Psoas muscle (tissue), 8 donors: Measurements from ENCODE around the gene RFT1. TPM values are rescaled to one million over a fixed set of nuclear protein-coding genes. Genes with fewer than 3 reads are reported as not detected.
A peak's percentile ranks its signal among the peaks of the same experiment; 100 is the strongest.

Experiments used
- ATAC-seq, 4 donors: fragments of 200-7000 bp; cut with Tn5 transposase; one replicate each; pipeline ENCODE4 v1.9.1; 2020; ENCODE audit warnings: moderate library complexity in 3 of 4, mild to moderate bottlenecking in 2 of 4
- DNase-seq, 2 donors: peaks; one replicate each; pipeline ENCODE4 v3.0.0-alpha.2; 2020
- H3K27ac ChIP-seq: fragments of 200-600 bp; one replicate; pipeline ENCODE4 v1.8.0; 2022
- H3K27me3 ChIP-seq, 3 donors: fragments of 200-600 bp in 1 of 3; one replicate each; pipeline versions ENCODE4 v1.6.1 to v1.8.0; 2013 to 2022; ENCODE audit warnings: low read length in 2 of 3, mild to moderate bottlenecking in 2 of 3, moderate library complexity in 1 of 3; ENCODE audit not compliant: insufficient read depth in 3 of 3
- H3K36me3 ChIP-seq, 2 donors: fragments of 200-600 bp in 1 of 2; one replicate each; pipeline versions ENCODE4 v1.6.1 to v1.8.0; 2013 to 2022; ENCODE audit warnings: low read depth in 1 of 2, mild to moderate bottlenecking in 1 of 2, moderate library complexity in 1 of 2; ENCODE audit not compliant: insufficient read depth in 1 of 2
- H3K4me1 ChIP-seq: fragments of 200-600 bp; one replicate; pipeline ENCODE4 v1.8.0; 2022
- H3K4me3 ChIP-seq: fragments of 200-600 bp; one replicate; pipeline ENCODE4 v1.8.0; 2022; ENCODE audit warnings: mild to moderate bottlenecking
- H3K9me3 ChIP-seq: fragments of 200-600 bp; one replicate; pipeline ENCODE4 v1.8.0; 2022
- WGBS, 3 donors: extraction: QIAGEN DNeasy Blood & Tissue Kit; methylation state at CpG; one replicate each; pipeline versions ENCODE4 v1.1.6 to v1.1.7; 2013; 5-methylcytosine and 5-hydroxymethylcytosine counted together
- intact Hi-C, 2 donors: fragments of 100-400 bp; cut with DNase I; formaldehyde crosslinking; loops; one replicate each; pipeline versions ENCODE4 v1.11.0 to v1.14.2; 2022
- polyA plus RNA-seq, 3 donors: library from polyadenylated mRNA; stranded (reverse); fragments of 200-250 nt; gene quantifications; one replicate each; pipeline ENCODE4 v1.2.3, GENCODE V29; 2013
- total RNA-seq, 4 donors: library from RNA; stranded (reverse); fragmentation: NEBNext Ultra II Directional in 2 of 4; extraction: Animal tissue kit (Norgen Biotek cat#: 25700) in 2 of 4; gene quantifications; one replicate each; pipeline versions ENCODE4 v1.2.1 to v1.2.4, GENCODE V29; 2021 to 2023
- TF ChIP-seq, protein P1 (sequence below): fragments of 200-600 bp; IDR thresholded peaks from one replicate; pipeline ENCODE4 v1.8.0; 2022; ENCODE audit warnings: antibody characterized with exemption
- donor health status: healthy with polysubstance abuse.
- donor health status: DM: no; HTN: no; CAD: no; lungs with moderate emphysema.
- donor health status: Bipolar disorder and iron deficiency.
- donor health status: healthy.
- donor health status: DM: yes; HTN: yes; CAD: no.
- donor health status: DM: no; HTN: no; CAD: no.
- donor health status: DM: no; HTN: no; CAD: no.
- donor health status: DM: yes; HTN: yes; CAD: no.

RFT1 gene
- total and polyA plus RNA-seq, 7 donors = 5.4 to 13.2 (median 6.9) TPM

DNA sequence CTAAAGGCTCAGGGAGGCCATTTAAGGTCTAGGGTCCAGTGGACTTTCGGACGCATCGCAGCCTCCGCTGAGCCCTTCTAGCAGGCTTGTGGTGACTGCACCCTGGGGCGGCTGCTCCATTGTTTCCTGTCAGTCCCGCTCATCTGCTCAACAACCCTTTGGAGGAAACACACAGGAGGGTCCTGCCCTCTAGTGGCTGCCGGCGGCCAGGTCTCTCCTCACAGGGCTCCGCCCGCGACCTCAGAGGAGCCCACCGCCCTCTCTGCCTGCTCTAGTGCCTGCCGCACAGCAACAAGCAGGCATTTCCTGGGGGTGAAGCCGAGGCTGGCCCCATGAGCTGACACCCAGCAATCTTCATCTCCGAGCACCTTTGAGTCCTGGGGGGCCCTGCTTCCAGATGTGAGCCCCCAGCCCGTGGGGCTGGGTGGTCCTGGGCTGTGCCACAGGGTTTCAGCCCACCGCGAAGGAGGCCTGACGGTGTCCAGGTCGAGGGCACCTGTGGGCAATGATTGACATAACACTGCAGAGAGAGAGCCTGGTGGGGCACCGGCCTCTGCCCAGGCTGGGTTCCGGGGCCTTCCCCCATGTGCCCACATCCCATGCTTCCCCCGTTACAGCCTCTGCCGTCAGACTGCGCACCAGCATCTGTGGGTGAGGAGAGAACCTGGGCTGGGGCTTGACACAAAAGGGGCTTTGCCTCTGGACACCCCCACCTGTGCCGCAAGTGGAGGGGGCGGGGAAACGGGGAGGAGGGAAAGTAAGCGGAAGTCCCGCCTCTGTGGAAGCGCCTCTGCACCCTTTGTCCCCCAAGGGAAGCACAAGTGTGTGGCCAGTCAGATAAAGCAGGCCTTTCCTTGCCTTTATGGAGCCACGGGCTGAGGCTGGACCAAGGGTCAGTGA lies 57.3 kb downstream of the RFT1 start:
- H3K9me3 ChIP-seq = no peaks in the 10 kb centered on the region
- 11 to 15% (median 14%) methylated on average over 28 to 32 of the region's 32 CpGs for WGBS, 3 donors
- intact Hi-C loops = loop anchor here (2.0 to 5.0 kb wide), 4 partner anchors 138 to 330 kb away; no protein-coding TSS in a partner anchor
- H3K4me3 ChIP-seq = peak overlapping the region; percentile 81
- DNase-seq (peak; percentile 85 to 89), ATAC-seq (peak; percentile 91 to 97 (median 94))
- peak overlapping the region; percentile 50 for H3K27ac ChIP-seq
- H3K4me1 ChIP-seq = peaks cover 13% of the 10 kb centered on the region
- H3K36me3 ChIP-seq = no peaks in the 10 kb centered on the region
- no peaks in the 10 kb centered on the region for H3K27me3 ChIP-seq
- TF ChIP-seq, protein P1, sequence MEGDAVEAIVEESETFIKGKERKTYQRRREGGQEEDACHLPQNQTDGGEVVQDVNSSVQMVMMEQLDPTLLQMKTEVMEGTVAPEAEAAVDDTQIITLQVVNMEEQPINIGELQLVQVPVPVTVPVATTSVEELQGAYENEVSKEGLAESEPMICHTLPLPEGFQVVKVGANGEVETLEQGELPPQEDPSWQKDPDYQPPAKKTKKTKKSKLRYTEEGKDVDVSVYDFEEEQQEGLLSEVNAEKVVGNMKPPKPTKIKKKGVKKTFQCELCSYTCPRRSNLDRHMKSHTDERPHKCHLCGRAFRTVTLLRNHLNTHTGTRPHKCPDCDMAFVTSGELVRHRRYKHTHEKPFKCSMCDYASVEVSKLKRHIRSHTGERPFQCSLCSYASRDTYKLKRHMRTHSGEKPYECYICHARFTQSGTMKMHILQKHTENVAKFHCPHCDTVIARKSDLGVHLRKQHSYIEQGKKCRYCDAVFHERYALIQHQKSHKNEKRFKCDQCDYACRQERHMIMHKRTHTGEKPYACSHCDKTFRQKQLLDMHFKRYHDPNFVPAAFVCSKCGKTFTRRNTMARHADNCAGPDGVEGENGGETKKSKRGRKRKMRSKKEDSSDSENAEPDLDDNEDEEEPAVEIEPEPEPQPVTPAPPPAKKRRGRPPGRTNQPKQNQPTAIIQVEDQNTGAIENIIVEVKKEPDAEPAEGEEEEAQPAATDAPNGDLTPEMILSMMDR = peak; percentile 90

GRCh38 chr3:53071882-53072431 lies 58.3 kb downstream of the RFT1 start:
- H3K9me3 ChIP-seq = no peaks in the 10 kb centered on the region
- ATAC-seq (no peak), DNase-seq (no peak)
- 78 to 87% (median 79%) methylated on average over 11 of the region's 11 CpGs for WGBS, 3 donors
- H3K27ac ChIP-seq = no peak overlapping the region
- H3K4me1 ChIP-seq = peaks cover 13% of the 10 kb centered on the region
- H3K36me3 ChIP-seq = no peaks in the 10 kb centered on the region
- TF ChIP-seq, protein P1 = no peak
- no peaks in the 10 kb centered on the region for H3K27me3 ChIP-seq
- intact Hi-C loops = loop anchor here (2.0 to 5.0 kb wide), 4 partner anchors 137 to 329 kb away; no protein-coding TSS in a partner anchor
- H3K4me3 ChIP-seq = peak overlapping the region; percentile 81

GRCh38 chr3:53069422-53070068 lies 60.7 kb downstream of the RFT1 start:
- ATAC-seq = no peak
- H3K9me3 ChIP-seq = no peaks in the 10 kb centered on the region
- intact Hi-C loops = loop anchor here in 1 of 2 donors (5.0 kb wide), 1 partner anchor 217 kb away; no protein-coding TSS in a partner anchor
- H3K27ac ChIP-seq = no peak overlapping the region
- WGBS, 3 donors = 59 to 76% (median 72%) methylated on average over 4 of the region's 4 CpGs
- H3K36me3 ChIP-seq = no peaks in the 10 kb centered on the region
- H3K4me1 ChIP-seq = peaks cover 13% of the 10 kb centered on the region
- no peak overlapping the region for H3K4me3 ChIP-seq
- H3K27me3 ChIP-seq = no peaks in the 10 kb centered on the region
- no peak for DNase-seq
- TF ChIP-seq, protein P1 = no peak

DNA sequence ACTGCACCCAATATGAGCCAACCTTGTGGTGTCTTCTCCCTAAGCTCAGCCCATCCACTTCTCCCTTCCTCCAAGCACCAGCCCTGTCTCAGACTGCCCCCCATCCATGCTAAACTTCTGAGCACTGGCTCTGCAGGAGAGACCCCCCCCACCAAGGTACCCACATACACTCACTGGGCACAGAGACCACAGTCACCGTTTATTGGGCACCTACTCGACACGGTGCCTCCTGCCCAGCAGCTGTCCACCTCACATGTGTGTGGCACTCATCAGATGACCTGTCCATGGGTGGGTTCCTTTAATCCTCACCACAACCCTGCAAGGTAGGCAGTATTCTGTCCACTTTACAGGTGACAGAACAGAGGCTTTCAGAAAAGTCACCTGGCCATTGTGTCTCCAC lies 62.1 kb downstream of the RFT1 start:
- no peak for ATAC-seq
- H3K9me3 ChIP-seq = no peaks in the 10 kb centered on the region

More for the DNA sequence above, 62.1 kb downstream of the RFT1 start:
- H3K4me1 ChIP-seq = peaks cover 9% of the 10 kb centered on the region
- intact Hi-C loops = no loop called here
- no peaks in the 10 kb centered on the region for H3K36me3 ChIP-seq
- WGBS, 3 donors = 73 to 79% (median 73%) methylated on average over 3 of the region's 3 CpGs
- H3K27me3 ChIP-seq = no peaks in the 10 kb centered on the region
- DNase-seq = no peak
- H3K4me3 ChIP-seq = no peak overlapping the region
- no peak overlapping the region for H3K27ac ChIP-seq
- TF ChIP-seq, protein P1 = no peak
